OCI-LY3 (cell line): ENCODE data around the gene TRABD2B.

Source experiments
- H2AFZ ChIP-seq: fragments of 200-600, 300-600 bp; shearing (Covaris generic); 2 replicates; pipeline ENCODE4 v1.6.0; 2014; ENCODE audit warnings: antibody characterized with exemption, low read depth, low read length
- H3K27ac ChIP-seq: fragments of 200-600, 300-600 bp; sonication (generic); 2 replicates; pipeline ENCODE4 v1.5.1; 2014; ENCODE audit warnings: mild to moderate bottlenecking, low read length, moderate library complexity, mixed read lengths
- H3K27me3 ChIP-seq: fragments of 200-600, 300-600 bp; sonication (generic); 2 replicates; pipeline ENCODE4 v1.6.1; 2014; ENCODE audit warnings: low read depth, low read length, mixed read lengths
- H3K36me3 ChIP-seq: fragments of 200-600, 300-600 bp; sonication (generic); replicated peaks from 2 replicates; pipeline ENCODE3; 2014; ENCODE audit warnings: low read depth, low read length, mixed read lengths
- H3K4me1 ChIP-seq: fragments of 300-600, 200-600 bp; sonication (generic); 2 replicates; pipeline ENCODE4 v1.6.1; 2014; ENCODE audit warnings: low read length, mixed read lengths
- H3K4me2 ChIP-seq: fragments of 200-600, 300-600 bp; sonication (generic); 2 replicates; pipeline ENCODE4 v1.6.1; 2014; ENCODE audit warnings: low read length, mixed read lengths
- H3K4me3 ChIP-seq: fragments of 300-600, 200-600 bp; sonication (generic); 2 replicates; pipeline ENCODE4 v1.5.1; 2014; ENCODE audit warnings: antibody characterized with exemption, mild to moderate bottlenecking, low read length, moderate library complexity
- H3K79me2 ChIP-seq: fragments of 300-600, 200-600 bp; shearing (Covaris generic); 2 replicates; pipeline ENCODE4 v1.6.1; 2014; ENCODE audit warnings: mild to moderate bottlenecking, low read length, mixed read lengths
- H3K9ac ChIP-seq: fragments of 300-600, 200-600 bp; shearing (Covaris generic); 2 replicates; pipeline ENCODE4 v1.6.0; 2014; ENCODE audit warnings: mild to moderate bottlenecking, low read length, moderate library complexity
- H3K9me3 ChIP-seq: fragments of 200-600, 300-600 bp; shearing (Covaris generic); 2 replicates; pipeline ENCODE4 v1.6.1; 2014; ENCODE audit warnings: low read length, mixed read lengths; ENCODE audit not compliant: insufficient read depth
- H4K20me1 ChIP-seq: fragments of 200-600, 300-600 bp; sonication (generic); 2 replicates; pipeline ENCODE4 v1.6.1; 2016; ENCODE audit warnings: low read length, mixed read lengths; ENCODE audit not compliant: insufficient read depth
- CTCF ChIP-seq: fragments of 200-600, 300-600 bp; sonication (generic); IDR thresholded peaks from 2 replicates; pipeline ENCODE4 v1.5.1; 2014; ENCODE audit warnings: antibody characterized with exemption, low read length, low read depth
- EZH2phosphoT487 ChIP-seq: fragments of 200-600 bp; shearing (Covaris generic); IDR thresholded peaks from 2 replicates; pipeline ENCODE4 v1.6.1; 2018; ENCODE audit warnings: antibody characterized with exemption, mixed run types, low read depth

Gene TRABD2B

DNA sequence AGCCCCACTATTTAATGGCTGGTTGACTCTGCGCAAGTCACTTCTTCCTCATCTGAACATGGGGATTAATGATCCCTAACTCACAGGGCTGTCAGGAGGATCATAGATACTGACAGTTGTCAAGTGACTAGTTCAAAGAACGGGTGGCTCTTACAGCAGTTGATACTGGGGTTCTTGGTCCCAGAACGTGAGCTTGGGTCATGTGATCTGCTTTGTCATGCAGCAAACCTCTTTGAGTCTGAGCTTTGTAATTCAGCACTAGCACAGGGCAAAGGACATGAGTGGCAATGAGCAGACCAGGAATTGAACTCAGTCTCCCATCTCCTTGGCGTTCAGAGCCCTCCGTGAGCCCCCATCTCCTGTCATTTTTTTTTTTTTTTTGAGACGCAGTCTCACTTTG, 64.4 kb downstream of the TRABD2B start:
- TF ChIP-seq CTCF = no peak
- TF ChIP-seq EZH2phosphoT487 = no peak
- H3K4me1 ChIP-seq = no peaks in the 10 kb centered on the region
- no peak overlapping the region for H3K4me2 ChIP-seq
- H3K4me3 ChIP-seq = no peak overlapping the region
- H4K20me1 ChIP-seq = no peaks in the 10 kb centered on the region
- no peaks in the 10 kb centered on the region for H3K9me3 ChIP-seq
- H3K79me2 ChIP-seq = no peaks in the 10 kb centered on the region
- no peaks in the 10 kb centered on the region for H3K36me3 ChIP-seq
- H2AFZ ChIP-seq = no peak overlapping the region
- no peak overlapping the region for H3K27ac ChIP-seq
- no peak overlapping the region for H3K9ac ChIP-seq
- H3K27me3 ChIP-seq = peaks cover 5% of the 10 kb centered on the region; the same call in 1 of the 2 replicates

- Histone ChIP-seq H3K79me2 (no peaks in the 10 kb centered on the region), H4K20me1 (no peaks in the 10 kb centered on the region), H3K9me3 (no peaks in the 10 kb centered on the region), H2AFZ (no peak overlapping the region), H3K27me3 (peaks cover 5% of the 10 kb centered on the region; the same call in 1 of the 2 replicates), H3K27ac (no peak overlapping the region), H3K4me2 (no peak overlapping the region), H3K4me1 (no peaks in the 10 kb centered on the region), H3K4me3 (no peak overlapping the region), H3K36me3 (no peaks in the 10 kb centered on the region), H3K9ac (no peak overlapping the region)
- TF ChIP-seq EZH2phosphoT487 (no peak), CTCF (no peak)
These were observed 65.8 kb downstream of the TRABD2B start for GRCh38 chr1:47931395-47931794.

DNA sequence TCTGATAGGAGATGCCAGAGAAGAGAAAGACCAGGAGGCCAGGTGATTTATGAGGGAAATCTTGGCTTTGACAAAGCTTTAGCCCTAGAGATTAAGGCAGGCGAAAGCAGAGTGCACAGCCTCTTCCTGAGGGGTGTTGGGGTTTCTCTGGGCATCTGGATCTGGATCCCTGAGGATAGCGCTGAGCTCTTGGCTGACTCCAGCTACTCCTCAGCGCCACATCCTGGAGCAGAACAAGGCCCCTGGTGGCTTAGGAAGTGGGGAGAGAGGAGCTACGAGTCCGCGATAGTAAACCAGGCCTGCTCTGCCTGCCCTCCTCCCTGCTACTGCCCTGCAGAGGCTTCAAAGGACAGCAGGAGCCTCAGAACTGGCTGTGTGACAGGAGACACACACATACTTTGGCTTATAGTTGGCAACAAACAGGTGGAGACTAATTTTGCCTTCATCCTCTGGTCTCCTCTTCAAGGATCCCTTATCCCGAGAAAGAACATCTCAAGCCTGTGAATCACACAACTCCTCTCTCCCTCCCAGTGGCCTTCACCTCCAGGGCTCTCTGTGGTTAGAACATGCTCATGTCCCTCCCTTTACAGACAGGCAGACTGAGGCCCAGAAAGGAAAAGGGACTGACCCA, 66.9 kb downstream of the TRABD2B start:
- no peaks in the 10 kb centered on the region for H3K4me1 ChIP-seq
- peaks cover 4% of the 10 kb centered on the region for H3K27me3 ChIP-seq
- H3K4me3 ChIP-seq = no peak overlapping the region
- H3K36me3 ChIP-seq = no peaks in the 10 kb centered on the region
- H3K9ac ChIP-seq = no peak overlapping the region
- H4K20me1 ChIP-seq = no peaks in the 10 kb centered on the region
- H2AFZ ChIP-seq = no peak overlapping the region
- no peaks in the 10 kb centered on the region for H3K9me3 ChIP-seq
- no peaks in the 10 kb centered on the region for H3K79me2 ChIP-seq
- H3K27ac ChIP-seq = no peak overlapping the region
- TF ChIP-seq CTCF = no peak
- no peak for TF ChIP-seq EZH2phosphoT487
- no peak overlapping the region for H3K4me2 ChIP-seq

GRCh38 chr1:47927165-47927564, 70.0 kb downstream of the TRABD2B start:
- Histone ChIP-seq H3K27ac (no peak overlapping the region), H3K27me3 (peaks cover 9% of the 10 kb centered on the region; the same call in 1 of the 2 replicates), H3K9me3 (no peaks in the 10 kb centered on the region), H3K79me2 (no peaks in the 10 kb centered on the region), H3K36me3 (no peaks in the 10 kb centered on the region), H3K4me3 (no peak overlapping the region), H2AFZ (no peak overlapping the region), H3K9ac (no peak overlapping the region), H3K4me2 (no peak overlapping the region), H4K20me1 (no peaks in the 10 kb centered on the region), H3K4me1 (no peaks in the 10 kb centered on the region)
- TF ChIP-seq EZH2phosphoT487 = no peak
- no peak for TF ChIP-seq CTCF
